ACHN (cell line): ENCODE results near the gene ECSCR.
A peak's percentile ranks its signal among the peaks of the same experiment; 100 is the strongest.
"Not testable (repeated sequence)": the region's sequence is repeated elsewhere in the genome, so short reads cannot be mapped to it uniquely, and the experiment has no call there.

Experiments
- DNase-seq: peaks from one replicate; pipeline ENCODE4 v3.0.0-alpha.2; 2015
- in situ Hi-C: cut with HindIII; loops from 2 replicates; pipeline ENCODE4 v1.10.0; 2017; ENCODE audit warnings: low sequenced_read_pairs, low pct_ligation_motif_present, low pct_unique_long_range_greater_than_20kb

ECSCR gene

DNA sequence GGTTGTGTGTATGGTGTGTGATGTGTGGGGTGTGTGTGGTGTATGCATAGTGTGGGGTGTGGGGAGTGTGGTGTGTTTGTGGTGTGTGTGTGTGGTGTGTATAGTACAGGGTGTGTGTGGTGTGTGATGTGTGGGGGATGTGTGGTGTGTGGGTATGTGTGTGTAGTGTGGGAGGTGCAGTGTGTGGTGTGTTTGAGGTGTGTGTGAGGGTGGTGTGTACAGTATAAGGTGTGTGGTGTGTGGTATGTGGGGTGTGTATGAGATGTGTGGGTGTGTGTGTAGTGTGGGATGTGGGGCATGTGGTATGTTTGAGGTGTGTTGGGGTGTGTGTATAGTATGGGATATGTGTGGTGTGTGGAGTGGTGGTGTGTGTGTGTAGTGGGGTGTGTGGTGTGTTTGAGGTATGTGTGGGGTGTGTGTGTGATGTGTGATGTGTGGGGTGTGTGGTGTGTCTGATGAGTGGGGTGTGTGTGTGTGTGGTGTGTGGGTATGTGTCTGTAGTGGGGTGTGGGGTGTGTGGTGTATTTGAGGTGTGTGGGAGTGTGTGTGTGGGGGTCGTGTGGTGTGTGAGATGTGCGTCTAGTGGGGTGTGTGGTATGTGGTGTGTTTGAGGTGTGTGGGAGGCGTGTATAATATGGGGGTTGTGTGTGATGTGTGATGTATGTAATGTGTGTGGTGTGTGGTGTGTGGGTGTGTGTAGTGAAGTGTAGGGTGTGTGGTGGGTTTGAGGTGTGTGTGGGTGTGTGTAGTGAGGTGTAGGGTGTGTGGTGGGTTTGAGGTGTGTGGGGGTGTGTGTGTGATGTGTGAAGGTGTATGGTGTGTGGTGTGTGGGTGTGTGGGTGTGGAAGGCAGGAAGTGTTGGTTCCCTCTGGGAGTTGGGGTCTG lies 8.6 kb downstream of the ECSCR start:
- in situ Hi-C loops: no loop called here
- DNase-seq: no peak

GRCh38 chr5:139451878-139452660 lies 10.5 kb downstream of the ECSCR start:
- in situ Hi-C loops: no loop called here
- DNase-seq: no peak

GRCh38 chr5:139451176-139451575 lies 11.4 kb downstream of the ECSCR start:
- DNase-seq: no peak
- in situ Hi-C loops: no loop called here

- DNase-seq: no peak
- in situ Hi-C loops: no loop called here
Measured at GRCh38 chr5:139446956-139447779, 15.4 kb downstream of the ECSCR start.

- DNase-seq: no peak
- in situ Hi-C loops: no loop called here
Measured at GRCh38 chr5:139445325-139446170, 17.0 kb downstream of the ECSCR start.

- DNase-seq: no peak
Measured at GRCh38 chr5:139443831-139444453, 18.6 kb downstream of the ECSCR start.

GRCh38 chr5:139440416-139440815 lies 22.1 kb downstream of the ECSCR start:
- in situ Hi-C loops, DNase-seq: not testable (repeated sequence)

More at GRCh38 chr5:139443831-139444453, 18.6 kb downstream of the ECSCR start:
- in situ Hi-C loops: no loop called here

DNA sequence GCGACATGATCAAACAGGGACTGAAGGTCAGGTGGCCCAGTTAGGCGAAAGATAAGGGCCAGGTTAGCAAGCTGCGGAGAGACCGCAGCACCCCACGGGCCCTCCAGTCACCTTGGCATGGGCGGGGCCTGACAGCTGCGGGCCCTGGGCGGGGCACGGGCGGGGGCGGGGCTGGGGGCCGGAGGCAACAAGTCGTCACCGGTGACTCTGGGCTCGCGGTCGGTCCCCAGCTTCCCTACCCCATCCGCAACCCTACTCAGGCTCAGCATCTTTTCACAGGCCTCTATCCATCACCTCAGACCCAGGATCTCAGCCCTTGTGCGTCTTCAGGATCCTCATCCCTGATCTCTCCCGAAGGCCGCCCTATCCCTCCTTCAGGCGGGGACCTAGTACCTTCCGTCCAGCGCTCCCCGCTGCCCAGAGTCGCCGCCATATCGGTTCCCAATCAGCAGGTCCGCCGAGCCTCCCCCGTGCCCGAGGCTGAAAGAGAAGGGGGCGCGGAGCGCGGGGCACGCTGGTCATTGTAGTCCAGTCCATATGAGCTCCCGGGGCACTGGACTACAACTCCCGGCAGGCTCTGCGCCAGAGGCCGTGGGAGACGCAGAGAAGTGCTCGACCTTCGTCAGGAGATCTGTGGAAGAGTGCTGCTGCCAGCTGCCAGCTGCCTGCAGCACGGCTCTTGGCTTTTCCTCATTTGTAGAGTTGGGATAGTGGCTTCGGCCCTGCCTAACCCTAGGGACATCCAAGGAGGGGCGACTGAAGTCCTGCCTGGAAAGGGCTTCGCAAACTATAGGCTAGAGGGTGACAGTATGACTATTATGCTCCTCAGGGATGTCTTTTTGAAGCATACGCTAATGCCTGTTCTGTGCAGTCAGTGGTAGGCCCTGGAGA lies 23.3 kb downstream of the ECSCR start, which contains the start of gene DNAJC18:
DNAJC18 (minus strand) TSS at position 513 of the 891 bp plus-strand sequence; CDS start at position 433, 80 bp downstream.
- in situ Hi-C loops: no loop called here
- peak; percentile 87 for DNase-seq

DNA sequence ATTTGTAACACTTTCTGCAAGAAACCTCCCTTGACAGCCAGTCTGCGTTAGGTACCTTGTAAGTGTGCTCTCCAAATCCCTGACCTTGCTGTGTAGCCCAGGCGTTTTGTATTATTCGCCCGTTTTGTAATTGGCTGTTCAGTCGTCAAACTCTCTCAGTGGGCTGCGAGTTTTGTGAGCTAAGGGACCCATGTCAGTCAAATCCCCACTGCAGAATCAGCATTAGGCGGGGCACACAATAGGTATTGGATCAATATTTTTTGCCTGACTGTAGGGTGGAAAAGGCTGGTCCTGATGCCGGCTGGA lies 23.9 kb downstream of the ECSCR start:
- DNase-seq: no peak
- in situ Hi-C loops: no loop called here

- in situ Hi-C loops: no loop called here
- DNase-seq: no peak
Measured at GRCh38 chr5:139435676-139436075, 26.9 kb downstream of the ECSCR start.

DNA sequence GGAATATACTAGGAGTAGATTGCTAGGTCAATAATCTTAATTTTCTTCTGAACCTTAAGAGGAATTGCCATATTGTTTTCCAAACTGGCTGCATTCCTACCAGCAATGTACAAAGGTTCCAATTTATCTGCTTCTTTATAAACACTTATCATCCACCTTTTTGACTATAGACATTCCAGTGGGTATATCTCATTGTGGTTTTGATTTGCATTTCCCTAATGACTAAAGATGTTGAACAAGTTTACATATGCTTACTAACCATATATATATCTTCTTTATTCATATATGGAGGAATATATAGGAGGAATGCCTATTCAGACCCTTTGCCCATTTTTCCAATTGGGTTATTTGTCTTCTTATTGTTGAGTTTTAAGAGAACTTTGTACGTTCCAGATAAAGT lies 30.8 kb downstream of the ECSCR start:
- in situ Hi-C loops: no loop called here
- DNase-seq: no peak

DNA sequence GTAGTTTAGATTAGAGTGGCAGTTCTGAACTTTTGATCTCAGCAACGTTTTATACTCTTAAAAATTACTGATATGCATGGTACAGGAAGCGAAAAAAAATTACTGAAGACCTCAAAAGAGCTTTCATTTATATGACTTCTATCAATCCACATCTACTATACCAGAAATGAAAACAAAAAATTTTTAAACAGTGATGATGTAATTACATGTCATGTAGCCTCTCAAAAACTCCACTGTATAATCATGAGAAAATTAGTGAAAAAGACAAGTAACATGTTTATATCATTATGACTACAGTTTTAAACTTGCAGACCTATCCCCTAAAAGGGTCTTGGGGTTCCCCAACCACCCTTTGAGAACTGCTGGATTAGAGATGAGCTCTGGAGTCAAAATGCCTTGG lies 32.5 kb downstream of the ECSCR start:
- in situ Hi-C loops: no loop called here
- DNase-seq: no peak

DNA sequence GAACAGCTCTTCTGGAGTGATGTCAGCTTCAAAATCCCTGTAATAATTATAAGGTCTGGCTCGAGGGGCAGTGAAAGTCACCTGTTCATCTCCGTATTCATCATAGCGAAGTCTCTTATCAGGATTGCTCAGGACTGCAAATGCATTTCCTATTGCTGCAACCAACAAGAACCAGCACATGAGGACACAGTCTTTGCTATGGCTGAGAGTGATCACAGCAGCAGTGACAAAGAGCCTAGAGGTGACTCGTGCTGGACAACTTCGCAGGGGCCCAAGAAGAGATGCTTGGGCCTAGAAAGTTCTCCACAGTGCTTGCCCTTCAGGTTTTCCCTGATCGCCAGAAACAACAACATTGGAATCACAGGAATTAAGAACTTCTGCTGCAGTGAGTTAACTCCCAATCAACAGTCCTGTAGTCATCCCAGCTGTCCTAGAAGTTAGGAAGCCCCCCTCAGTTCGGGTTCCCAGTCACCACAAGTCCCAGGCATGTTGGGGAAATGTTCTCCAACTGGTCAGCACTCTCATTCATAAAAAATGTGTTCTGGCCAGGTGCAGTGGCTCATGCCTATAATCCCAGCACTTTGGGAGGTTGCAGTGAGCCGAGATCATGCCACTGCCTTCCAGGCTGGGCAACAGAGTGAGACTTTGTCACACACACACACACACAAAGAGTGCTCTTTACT lies 36.2 kb downstream of the ECSCR start:
- in situ Hi-C loops: no loop called here
- no peak for DNase-seq

- DNase-seq: no peak
- in situ Hi-C loops: no loop called here
Measured at GRCh38 chr5:139425497-139425896, 37.0 kb downstream of the ECSCR start.

DNA sequence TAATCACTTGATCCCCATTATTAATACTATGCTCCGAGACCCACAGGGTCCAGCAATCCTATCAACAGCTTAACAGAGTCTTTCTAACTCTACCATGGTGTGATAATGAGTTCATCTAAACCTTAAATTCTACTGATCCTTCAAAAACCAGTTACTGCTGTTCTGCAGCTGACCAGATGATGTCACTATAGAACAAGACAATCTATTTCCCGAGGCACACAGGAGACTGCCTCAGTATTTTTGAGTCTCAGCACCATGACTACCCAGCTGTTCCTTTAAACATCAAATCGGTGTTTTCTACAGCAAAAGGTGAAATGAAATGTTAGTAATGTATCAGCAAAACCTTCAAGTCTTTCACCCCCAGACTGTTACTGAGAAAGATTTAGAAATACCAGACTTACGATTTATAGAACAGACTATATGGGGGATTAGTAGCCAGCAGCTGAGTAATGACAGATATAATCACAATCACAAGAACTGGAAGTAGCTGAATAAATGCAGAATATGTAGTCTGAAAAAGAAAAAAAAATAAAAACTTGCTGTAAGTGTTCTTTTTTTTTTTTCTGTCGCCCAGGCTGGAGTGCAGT lies 40.1 kb downstream of the ECSCR start:
- in situ Hi-C loops: no loop called here
- peak; percentile 70 for DNase-seq
